Measurements from ENCODE around the gene UTP11.
A peak's percentile ranks its signal among the peaks of the same experiment; 100 is the strongest.

UTP11 gene

GRCh38 chr1:38045401-38046332, 33.1 kb downstream of the UTP11 start:
- DNase-seq (ENCODE audit: low read depth in 2 of 2, low spot score in 1 of 2) = no peak

GRCh38 chr1:38046333-38046883, 33.9 kb downstream of the UTP11 start, which contains the start of gene POU3F1:
POU3F1 (minus strand) TSS chr1:38046793; CDS start chr1:38046743, 50 bp downstream.
- no peak for DNase-seq (ENCODE audit: low read depth in 2 of 2, low spot score in 1 of 2)

GRCh38 chr1:38046884-38047602, 34.5 kb downstream of the UTP11 start:
- DNase-seq (ENCODE audit: low read depth in 2 of 2, low spot score in 1 of 2) = peak; percentile 41 to 71

GRCh38 chr1:38047603-38048141, 35.1 kb downstream of the UTP11 start:
- DNase-seq (ENCODE audit: low read depth in 2 of 2, low spot score in 1 of 2) = no peak

- DNase-seq (ENCODE audit: low read depth in 2 of 2, low spot score in 1 of 2) = no peak
Observed at GRCh38 chr1:38050397-38051078, 38.0 kb downstream of the UTP11 start.

DNA sequence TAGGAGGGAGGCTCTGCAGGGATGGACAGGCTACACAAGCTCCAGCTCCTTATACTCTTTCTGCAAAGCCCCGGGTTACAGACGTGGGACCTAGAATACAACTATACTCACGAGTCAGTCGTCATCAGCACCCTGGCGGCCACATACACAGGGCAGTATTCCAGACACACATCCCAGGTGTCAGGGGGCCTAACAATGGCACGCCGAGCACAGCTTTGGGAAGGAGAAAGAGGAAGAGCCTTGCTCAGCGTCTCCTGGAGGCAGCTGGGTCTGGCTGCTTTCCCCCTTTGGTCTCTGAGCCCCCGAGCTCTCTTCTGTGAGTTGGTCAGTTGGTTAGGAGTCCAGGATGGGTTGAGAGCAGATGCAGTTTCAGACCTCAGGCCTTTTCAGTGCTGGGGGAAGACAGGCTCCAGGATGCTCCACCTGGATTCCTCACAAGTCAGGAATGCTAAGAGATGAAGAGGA, 38.6 kb downstream of the UTP11 start:
- DNase-seq (ENCODE audit: low read depth in 2 of 2, low spot score in 1 of 2) = no peak

DNA sequence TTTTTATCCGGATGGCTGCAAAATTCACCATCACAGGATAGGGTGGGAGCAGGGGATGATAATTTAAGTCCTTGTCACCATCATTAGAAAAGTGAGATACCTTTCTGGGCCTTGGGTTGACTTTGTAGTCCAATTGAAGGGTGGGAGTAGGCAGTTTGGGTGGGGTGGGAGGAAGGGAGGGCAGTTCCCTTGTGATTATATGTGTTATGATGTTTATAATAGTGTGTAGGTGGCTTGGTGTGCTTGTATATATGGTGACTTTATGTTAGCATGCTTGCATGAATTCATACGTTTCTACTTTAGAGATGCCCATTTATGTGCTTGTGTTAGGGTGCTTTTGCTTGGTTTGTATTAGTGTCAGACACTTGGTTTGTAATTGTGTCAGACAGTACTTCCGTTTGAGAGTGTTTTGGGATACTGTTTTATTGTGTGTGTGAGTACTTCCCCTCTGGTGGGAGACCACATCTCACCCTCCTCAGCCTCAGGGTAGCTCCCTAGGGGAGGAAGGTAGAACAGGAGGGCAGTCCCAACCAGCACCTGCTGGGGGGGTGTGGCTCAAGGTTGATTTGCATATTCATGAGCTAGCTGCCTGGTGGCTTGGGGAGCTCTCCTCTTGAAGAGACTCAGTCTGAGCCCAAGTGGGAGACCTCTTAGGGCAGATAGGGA, 40.3 kb downstream of the UTP11 start:
- DNase-seq (ENCODE audit: low read depth in 2 of 2, low spot score in 1 of 2) = no peak

- no peak for DNase-seq (ENCODE audit: low read depth in 2 of 2, low spot score in 1 of 2)
Observed at GRCh38 chr1:38053416-38054091, 41.0 kb downstream of the UTP11 start.

GRCh38 chr1:38055398-38055797, 42.9 kb downstream of the UTP11 start:
- no peak for DNase-seq (ENCODE audit: low read depth in 2 of 2, low spot score in 1 of 2)

DNA sequence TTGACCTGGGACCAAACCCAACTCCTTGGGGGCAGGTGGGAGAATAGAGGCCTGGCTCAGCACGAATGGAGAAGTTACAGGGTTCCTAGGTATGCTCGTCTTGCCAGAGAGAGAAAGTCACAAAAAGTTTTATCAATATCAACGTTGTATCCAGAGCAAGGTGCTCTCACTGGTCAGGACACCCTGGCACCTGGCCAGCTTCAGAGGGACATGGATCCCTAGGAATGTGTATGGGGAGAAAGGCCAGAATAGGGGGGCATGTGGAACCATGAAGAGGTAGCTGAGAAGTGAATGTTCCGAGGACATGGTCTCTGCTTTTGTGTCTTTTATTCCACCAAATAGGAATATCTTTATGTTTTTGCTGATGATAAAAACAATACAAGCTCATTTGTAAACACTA, 43.4 kb downstream of the UTP11 start:
- DNase-seq (ENCODE audit: low read depth in 2 of 2, low spot score in 1 of 2) = no peak

DNA sequence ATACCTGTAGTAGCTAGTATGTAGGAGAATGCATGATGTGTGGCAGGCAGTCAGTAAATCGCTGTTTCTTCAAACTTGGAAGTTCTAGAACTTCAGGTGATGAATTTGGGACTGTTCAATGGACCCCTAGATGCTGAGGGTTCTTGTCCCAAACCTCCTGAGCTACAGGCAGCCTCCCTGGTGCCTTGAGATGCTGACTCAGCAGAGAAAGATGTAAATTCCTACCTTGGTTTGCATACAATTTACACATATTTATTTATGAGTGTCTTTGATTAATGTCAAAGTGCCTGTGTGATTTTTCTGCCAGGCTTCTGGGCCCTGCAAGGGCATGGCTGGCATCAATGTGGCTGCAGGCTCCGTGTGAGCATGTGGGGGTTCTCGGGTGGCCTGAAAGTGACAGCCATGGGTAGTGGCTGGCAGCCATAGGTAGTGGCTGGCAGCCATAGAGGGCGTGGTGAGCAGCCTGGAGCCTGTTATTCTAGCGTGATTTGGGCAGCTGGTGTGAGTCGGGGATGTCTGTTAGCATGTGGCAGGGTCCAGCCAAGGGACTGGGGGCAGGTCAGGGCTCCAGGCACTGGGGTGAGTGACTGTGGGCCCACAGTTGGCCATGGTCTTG, 47.2 kb downstream of the UTP11 start:
- no peak for DNase-seq (ENCODE audit: low read depth in 2 of 2, low spot score in 1 of 2)

- no peak for DNase-seq (ENCODE audit: low read depth in 2 of 2, low spot score in 1 of 2)
Observed at GRCh38 chr1:38060498-38060897, 48.0 kb downstream of the UTP11 start.

DNA sequence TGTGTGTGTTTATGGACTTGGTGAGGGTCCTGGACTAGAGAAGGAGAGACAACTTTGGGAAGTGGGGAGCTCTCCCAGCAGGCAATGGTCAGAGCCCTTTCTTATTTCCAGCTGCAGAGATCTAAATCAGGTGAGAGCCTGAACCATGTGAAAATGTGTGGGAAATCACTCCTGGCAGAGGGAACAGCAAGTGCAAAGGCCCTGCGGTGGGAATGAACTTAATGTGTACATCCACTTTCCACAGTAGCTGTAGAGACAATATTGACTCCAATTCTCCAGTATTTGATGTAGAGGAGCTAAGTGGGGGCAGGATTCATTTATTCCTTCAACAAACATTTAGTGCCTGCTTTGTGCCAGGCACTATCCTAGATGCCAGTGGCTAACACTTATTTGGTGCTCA, 48.8 kb downstream of the UTP11 start:
- DNase-seq (ENCODE audit: low read depth in 2 of 2, low spot score in 1 of 2) = no peak

DNA sequence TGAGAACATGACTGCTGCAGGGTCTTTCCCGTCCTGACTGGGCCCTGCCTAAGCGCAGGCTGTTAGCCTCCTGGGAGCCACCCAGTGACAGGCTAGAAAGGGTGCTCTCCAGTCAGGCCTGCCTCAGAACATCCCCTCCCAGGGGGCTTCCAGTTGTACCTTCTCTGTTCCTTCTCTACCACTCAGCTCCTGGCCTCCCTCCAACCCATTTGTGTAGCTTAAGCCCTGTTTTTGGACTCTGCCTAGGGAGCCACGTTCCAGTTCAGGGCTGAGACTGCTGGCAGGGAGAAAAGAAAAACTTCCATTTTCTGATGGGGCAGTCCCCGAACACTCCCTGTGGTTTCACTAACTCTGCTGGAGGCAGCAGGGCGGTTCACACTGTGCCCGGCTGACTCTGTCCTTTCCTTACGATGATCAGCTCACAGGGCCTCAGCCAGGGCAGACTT, 49.4 kb downstream of the UTP11 start:
- no peak for DNase-seq (ENCODE audit: low read depth in 2 of 2, low spot score in 1 of 2)

- no peak for DNase-seq (ENCODE audit: low read depth in 2 of 2, low spot score in 1 of 2)
Observed at GRCh38 chr1:38062361-38063288, 50.1 kb downstream of the UTP11 start.

- DNase-seq (ENCODE audit: low read depth in 2 of 2, low spot score in 1 of 2) = no peak
Observed at GRCh38 chr1:38063616-38064015, 51.1 kb downstream of the UTP11 start.

- DNase-seq (ENCODE audit: low read depth in 2 of 2, low spot score in 1 of 2) = no peak
Observed at GRCh38 chr1:38064197-38064903, 51.8 kb downstream of the UTP11 start.

Measured in stimulated activated CD8-positive, alpha-beta memory T cell treated with anti-CD3 and anti-CD28 coated beads, Interleukin-4, amount 100 ng/mL, for 4 hours (primary cell).